NB4 (cell line): ENCODE results near the gene NCBP2L.

Experiments used
- MYC ChIP-seq: IDR thresholded peaks from 2 replicates; pipeline ENCODE4 v1.6.1; 2011; ENCODE audit warnings: low read depth, low read length
- POLR2A ChIP-seq: IDR thresholded peaks from 2 replicates; pipeline ENCODE4 v1.6.1; 2011; ENCODE audit warnings: mild to moderate bottlenecking; ENCODE audit not compliant: insufficient read length; ENCODE audit errors: extremely low read depth
- TF ChIP-seq, protein P1 (sequence below): IDR thresholded peaks from one replicate; pipeline ENCODE4 v1.5.1; 2012; ENCODE audit warnings: low read depth, low read length
- TF ChIP-seq, protein P2 (sequence below): IDR thresholded peaks from 2 replicates; pipeline ENCODE4 v1.6.1; 2011; ENCODE audit warnings: low read depth, low read length

DNA sequence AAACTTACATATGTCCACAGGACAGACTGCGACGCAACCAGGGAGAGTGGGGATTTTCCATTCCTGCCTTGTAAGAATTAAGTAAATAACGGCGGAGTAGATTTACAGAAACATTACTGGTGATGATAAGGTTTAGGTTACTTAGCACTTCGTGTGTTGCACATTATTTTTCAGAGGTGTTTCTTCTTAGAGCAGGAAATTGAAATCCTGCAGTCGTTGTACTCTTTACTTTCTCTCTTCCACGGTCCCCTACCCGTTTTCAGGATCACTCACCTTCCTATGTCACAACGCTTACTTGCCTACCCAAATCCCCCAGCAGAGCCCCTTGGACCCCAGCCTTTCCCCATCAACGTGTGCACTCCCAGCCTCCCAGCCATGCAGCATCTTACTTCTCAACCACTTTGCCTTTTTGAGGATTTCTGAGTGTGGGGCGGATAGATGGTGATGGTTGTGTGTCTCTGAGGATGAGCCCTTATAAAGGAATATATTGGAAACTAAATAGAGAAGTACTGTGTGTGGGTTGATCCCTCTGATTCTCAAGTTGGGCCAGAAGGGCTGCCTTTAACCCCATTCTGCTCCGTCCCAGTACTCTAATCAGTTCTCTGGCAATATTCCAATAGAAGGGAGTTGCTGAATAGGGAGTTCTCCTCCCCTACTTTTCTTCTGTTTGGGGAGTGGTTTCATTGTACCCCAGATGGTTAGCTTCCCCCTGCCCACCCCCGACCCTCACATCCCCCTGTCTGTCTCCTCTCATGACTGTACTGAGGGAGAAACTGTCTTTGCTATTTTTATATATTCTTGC, 49.7 kb downstream of the NCBP2L start:
- TF ChIP-seq, protein P1, sequence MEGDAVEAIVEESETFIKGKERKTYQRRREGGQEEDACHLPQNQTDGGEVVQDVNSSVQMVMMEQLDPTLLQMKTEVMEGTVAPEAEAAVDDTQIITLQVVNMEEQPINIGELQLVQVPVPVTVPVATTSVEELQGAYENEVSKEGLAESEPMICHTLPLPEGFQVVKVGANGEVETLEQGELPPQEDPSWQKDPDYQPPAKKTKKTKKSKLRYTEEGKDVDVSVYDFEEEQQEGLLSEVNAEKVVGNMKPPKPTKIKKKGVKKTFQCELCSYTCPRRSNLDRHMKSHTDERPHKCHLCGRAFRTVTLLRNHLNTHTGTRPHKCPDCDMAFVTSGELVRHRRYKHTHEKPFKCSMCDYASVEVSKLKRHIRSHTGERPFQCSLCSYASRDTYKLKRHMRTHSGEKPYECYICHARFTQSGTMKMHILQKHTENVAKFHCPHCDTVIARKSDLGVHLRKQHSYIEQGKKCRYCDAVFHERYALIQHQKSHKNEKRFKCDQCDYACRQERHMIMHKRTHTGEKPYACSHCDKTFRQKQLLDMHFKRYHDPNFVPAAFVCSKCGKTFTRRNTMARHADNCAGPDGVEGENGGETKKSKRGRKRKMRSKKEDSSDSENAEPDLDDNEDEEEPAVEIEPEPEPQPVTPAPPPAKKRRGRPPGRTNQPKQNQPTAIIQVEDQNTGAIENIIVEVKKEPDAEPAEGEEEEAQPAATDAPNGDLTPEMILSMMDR = no peak
- TF ChIP-seq POLR2A = no peak
- TF ChIP-seq, protein P2, sequence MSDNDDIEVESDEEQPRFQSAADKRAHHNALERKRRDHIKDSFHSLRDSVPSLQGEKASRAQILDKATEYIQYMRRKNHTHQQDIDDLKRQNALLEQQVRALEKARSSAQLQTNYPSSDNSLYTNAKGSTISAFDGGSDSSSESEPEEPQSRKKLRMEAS = no peak
- TF ChIP-seq MYC = no peak
